ENCODE results near the gene THADA.

DNA sequence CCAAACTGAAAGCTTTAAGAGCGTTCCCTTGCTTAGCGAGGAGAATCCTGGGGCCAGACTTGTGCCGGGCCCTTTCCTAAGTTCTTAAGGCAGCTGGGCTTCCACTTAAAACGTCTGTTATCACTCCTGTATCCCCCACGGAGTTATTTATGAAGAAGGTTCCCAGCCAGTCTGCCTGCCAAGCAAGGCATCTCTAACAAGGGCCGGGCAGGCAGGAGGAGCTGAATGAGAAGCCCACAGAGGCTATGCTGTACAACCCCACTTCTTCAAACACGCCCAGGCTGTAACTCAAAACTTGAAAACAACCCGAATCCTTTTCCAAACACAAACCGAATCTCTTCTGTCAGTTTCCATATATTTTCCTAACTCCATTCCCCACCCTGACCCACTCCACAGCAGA is 330.4 kb downstream of the THADA start:
- TF ChIP-seq CTCF (conservative IDR thresholded peaks at IDR 0.05; ENCODE audit: low read length) (no peak), EZH2phosphoT487 (IDR thresholded peaks at IDR 0.05; ENCODE audit: borderline replicate concordance, low read depth, low read length) (no peak)

Measured in OCI-LY7 (cell line).